Mucosa of descending colon (tissue), 3 donors: Measurements from ENCODE around the gene ZNF548. TPM values are rescaled to one million over a fixed set of nuclear protein-coding genes. Genes with fewer than 3 reads are reported as not detected.

Experiments used
- ATAC-seq: fragments of 200-7000 bp; cut with Tn5 transposase; one replicate; pipeline ENCODE4 v1.9.1; 2020; ENCODE audit warnings: mild to moderate bottlenecking, moderate library complexity
- DNase-seq, 3 donors: peaks; one replicate each; pipeline ENCODE4 v3.0.0-alpha.2; 2020
- H3K36me3 ChIP-seq: fragments of 200-600 bp; one replicate; pipeline ENCODE4 v1.8.0; 2021; ENCODE audit warnings: low read depth, mild to moderate bottlenecking
- H3K4me1 ChIP-seq: fragments of 200-600 bp; one replicate; pipeline ENCODE4 v1.8.0; 2021; ENCODE audit warnings: low read depth, mild to moderate bottlenecking
- H3K4me3 ChIP-seq: fragments of 200-600 bp; one replicate; pipeline ENCODE4 v1.8.0; 2021; ENCODE audit warnings: mild to moderate bottlenecking
- H3K9me3 ChIP-seq: fragments of 200-600 bp; one replicate; pipeline ENCODE4 v1.8.0; 2021; ENCODE audit warnings: mild to moderate bottlenecking
- CTCF ChIP-seq: fragments of 200-600 bp; IDR thresholded peaks from one replicate; pipeline ENCODE4 v1.8.0; 2022; ENCODE audit warnings: antibody characterized with exemption, mild to moderate bottlenecking
- intact Hi-C, 2 donors: fragments of 100-400 bp; cut with DNase I in 1 of 2; cut with micrococcal nuclease in 1 of 2; formaldehyde crosslinking; loops; one replicate each; pipeline versions ENCODE4 v1.11.0 to v1.11.1; 2022; cut with DNase I, micrococcal nuclease
- total RNA-seq, 3 donors: library from RNA; stranded (reverse); fragmentation: NEBNext Ultra II Directional in 2 of 3; extraction: Animal tissue kit (Norgen Biotek cat#: 25700) in 2 of 3; gene quantifications; one replicate each; pipeline versions ENCODE4 v1.2.1 to v1.2.4, GENCODE V29; 2021 to 2023
- donor health status: DM: no; HTN: no; CAD: no; lungs with moderate emphysema.
- donor health status: DM: no; HTN: no; CAD: no.
- donor health status: DM: no; HTN: yes; CAD: no.

The ZNF548 gene
- total RNA-seq, 3 donors from 2014 or later = 8.3 to 23.2 (median 10.3) TPM

- intact Hi-C loops = no loop called here
- H3K9me3 ChIP-seq = peaks cover 10% of the 10 kb centered on the region
- no peak overlapping the region for H3K4me3 ChIP-seq
- no peak for DNase-seq
- ATAC-seq = no peak
- no peaks in the 10 kb centered on the region for H3K36me3 ChIP-seq
- H3K4me1 ChIP-seq = peaks cover 11% of the 10 kb centered on the region
- no peak for TF ChIP-seq CTCF
Observed at GRCh38 chr19:57434386-57435061, 44.9 kb downstream of the ZNF548 start.

GRCh38 chr19:57435062-57435978 is 45.7 kb downstream of the ZNF548 start, which contains the start of gene ZNF749:
TSS of gene ZNF749 (plus strand) at chr19:57435325. CDS start at chr19:57435579, 254 bp downstream.
- no peaks in the 10 kb centered on the region for H3K36me3 ChIP-seq
- DNase-seq (peak; percentile 96 to 100 (median 97)), ATAC-seq (peak; percentile 100)
- intact Hi-C loops = no loop called here
- peak within 1 kb of the TSS; percentile 44 for H3K4me3 ChIP-seq
- TF ChIP-seq CTCF = no peak
- H3K9me3 ChIP-seq = peaks cover 14% of the 10 kb centered on the region
- H3K4me1 ChIP-seq = peaks cover 11% of the 10 kb centered on the region

GRCh38 chr19:57436417-57436816 is 46.8 kb downstream of the ZNF548 start:
- no peak for DNase-seq
- TF ChIP-seq CTCF = no peak
- no peak for ATAC-seq
- Histone ChIP-seq H3K4me1 (peaks cover 11% of the 10 kb centered on the region), H3K36me3 (no peaks in the 10 kb centered on the region), H3K9me3 (peaks cover 25% of the 10 kb centered on the region), H3K4me3 (no peak overlapping the region)
- intact Hi-C loops = no loop called here

- H3K4me3 ChIP-seq = no peak overlapping the region
- TF ChIP-seq CTCF = no peak
- H3K4me1 ChIP-seq = peaks cover 11% of the 10 kb centered on the region
- H3K9me3 ChIP-seq = peaks cover 38% of the 10 kb centered on the region
- no peaks in the 10 kb centered on the region for H3K36me3 ChIP-seq
- ATAC-seq = no peak
- no peak for DNase-seq
- intact Hi-C loops = no loop called here
Observed at GRCh38 chr19:57437931-57438330, 48.3 kb downstream of the ZNF548 start.

- H3K36me3 ChIP-seq = no peaks in the 10 kb centered on the region
- H3K4me3 ChIP-seq = no peak overlapping the region
- ATAC-seq (no peak), DNase-seq (no peak)
- intact Hi-C loops = no loop called here
- peaks cover 48% of the 10 kb centered on the region for H3K9me3 ChIP-seq
- TF ChIP-seq CTCF = no peak
- peaks cover 11% of the 10 kb centered on the region for H3K4me1 ChIP-seq
Observed at GRCh38 chr19:57438925-57439324, 49.3 kb downstream of the ZNF548 start.
